Right lobe of liver (tissue), 6 donors: ENCODE measurements around the gene TIMP1. TPM values are rescaled to one million over a fixed set of nuclear protein-coding genes. Genes with fewer than 3 reads are reported as not detected.
A peak's percentile ranks its signal among the peaks of the same experiment; 100 is the strongest.

Experiments
- ATAC-seq, 4 donors: fragments of 200-7000 bp; cut with Tn5 transposase; one replicate each; pipeline ENCODE4 v1.9.1; 2020; ENCODE audit warnings: mild to moderate bottlenecking in 4 of 4, moderate library complexity in 4 of 4
- DNase-seq, 3 donors: peaks; one replicate each; pipeline ENCODE4 v3.0.0-alpha.2; 2020
- H3K27ac ChIP-seq, 3 donors: fragments of 200-600 bp; one replicate each; pipeline ENCODE4 v1.8.0; 2022
- H3K27me3 ChIP-seq, 2 donors: fragments of 200-600 bp; one replicate each; pipeline ENCODE4 v1.8.0; 2022
- H3K36me3 ChIP-seq, 4 donors: fragments of 200-600 bp; sonication (generic) in 1 of 4; one replicate each; pipeline versions ENCODE4 v1.5.1 to v1.8.0; 2017 to 2022; ENCODE audit warnings: control low read depth in 1 of 4
- H3K4me1 ChIP-seq, 4 donors: fragments of 200-600 bp; sonication (generic) in 1 of 4; one replicate each; pipeline versions ENCODE4 v1.5.1 to v1.8.0; 2017 to 2022; ENCODE audit warnings: control low read depth in 1 of 4
- H3K4me3 ChIP-seq, 3 donors: fragments of 200-600 bp; one replicate each; pipeline ENCODE4 v1.8.0; 2022
- H3K9me3 ChIP-seq, 4 donors: fragments of 200-600 bp; sonication (generic) in 1 of 4; one replicate each; pipeline versions ENCODE4 v1.5.1 to v1.8.0; 2017 to 2022; ENCODE audit warnings: control low read depth in 1 of 4
- POLR2A ChIP-seq: fragments of 450-650 bp; IDR thresholded peaks from one replicate; pipeline ENCODE4 v1.6.1; 2017; ENCODE audit warnings: antibody characterized with exemption, mild to moderate bottlenecking
- WGBS: methylation state at CpG from one replicate; pipeline ENCODE4 v1.1.6; 2018; ENCODE audit warnings: low coverage, low lambda C conversion rate; ENCODE audit not compliant: insufficient coverage; ENCODE audit errors: missing lambda C conversion rate; 5-methylcytosine and 5-hydroxymethylcytosine counted together
- intact Hi-C, 2 donors: fragments of 100-400 bp; cut with DNase I; formaldehyde crosslinking; loops; one replicate each; pipeline versions ENCODE4 v1.11.2 to v1.14.1; 2022
- total RNA-seq, 6 experiments: library from RNA; depleted of rRNA in 2 of 6; stranded (reverse); fragments of >200 nt in 2 of 6; fragmentation: NEBNext Ultra II Directional in 3 of 6; extraction: Animal tissue kit (Norgen Biotek cat#: 25700) in 3 of 6; gene quantifications; one replicate each; pipeline versions ENCODE4 v1.1.0 to v1.2.4, GENCODE V29; 2016 to 2023
- TF ChIP-seq, protein P1 (sequence below), 4 donors: fragments of 200-600 bp in 3 of 4; fragments of 450-650 bp in 1 of 4; IDR thresholded peaks; one replicate each; pipeline versions ENCODE4 v1.5.1 to v1.8.0; 2016 to 2022; ENCODE audit warnings: antibody characterized with exemption in 4 of 4, mild to moderate bottlenecking in 2 of 4
- donor health status: DM: no; HTN: yes; CAD: no.
- donor health status: DM: no; HTN: no; CAD: no.
- donor health status: DM: no; HTN: no; CAD: no.
- donor health status: DM: no; HTN: yes; CAD: no.
- donor health status: DM: no; HTN: yes; CAD: no.

Gene TIMP1
- total RNA-seq, 6 experiments from 2014 or later = 82.1 to 432 (median 143) TPM

DNA sequence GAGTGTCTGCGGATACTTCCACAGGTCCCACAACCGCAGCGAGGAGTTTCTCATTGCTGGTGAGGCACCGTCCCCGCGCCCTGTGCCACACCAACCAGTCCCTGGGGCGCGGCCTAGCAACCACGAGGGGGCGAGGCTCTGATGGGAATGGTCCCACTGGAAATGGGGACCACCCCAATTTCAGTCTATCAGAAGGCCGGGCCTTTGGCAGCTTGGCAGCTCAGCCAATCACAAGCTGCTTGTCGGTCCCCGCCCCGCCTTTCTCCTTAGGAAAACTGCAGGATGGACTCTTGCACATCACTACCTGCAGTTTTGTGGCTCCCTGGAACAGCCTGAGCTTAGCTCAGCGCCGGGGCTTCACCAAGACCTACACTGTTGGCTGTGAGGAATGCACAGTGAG, 3.0 kb downstream of the TIMP1 start:
- Histone ChIP-seq H3K36me3 (no peaks in the 10 kb centered on the region), H3K4me3 (no peak overlapping the region), H3K9me3 (no peaks in the 10 kb centered on the region), H3K4me1 (no peaks in the 10 kb centered on the region), H3K27me3 (peaks cover 0 to 7% of the 10 kb centered on the region in 2 donors), H3K27ac (no peak overlapping the region)
- TF ChIP-seq POLR2A = no peak
- TF ChIP-seq, protein P1, sequence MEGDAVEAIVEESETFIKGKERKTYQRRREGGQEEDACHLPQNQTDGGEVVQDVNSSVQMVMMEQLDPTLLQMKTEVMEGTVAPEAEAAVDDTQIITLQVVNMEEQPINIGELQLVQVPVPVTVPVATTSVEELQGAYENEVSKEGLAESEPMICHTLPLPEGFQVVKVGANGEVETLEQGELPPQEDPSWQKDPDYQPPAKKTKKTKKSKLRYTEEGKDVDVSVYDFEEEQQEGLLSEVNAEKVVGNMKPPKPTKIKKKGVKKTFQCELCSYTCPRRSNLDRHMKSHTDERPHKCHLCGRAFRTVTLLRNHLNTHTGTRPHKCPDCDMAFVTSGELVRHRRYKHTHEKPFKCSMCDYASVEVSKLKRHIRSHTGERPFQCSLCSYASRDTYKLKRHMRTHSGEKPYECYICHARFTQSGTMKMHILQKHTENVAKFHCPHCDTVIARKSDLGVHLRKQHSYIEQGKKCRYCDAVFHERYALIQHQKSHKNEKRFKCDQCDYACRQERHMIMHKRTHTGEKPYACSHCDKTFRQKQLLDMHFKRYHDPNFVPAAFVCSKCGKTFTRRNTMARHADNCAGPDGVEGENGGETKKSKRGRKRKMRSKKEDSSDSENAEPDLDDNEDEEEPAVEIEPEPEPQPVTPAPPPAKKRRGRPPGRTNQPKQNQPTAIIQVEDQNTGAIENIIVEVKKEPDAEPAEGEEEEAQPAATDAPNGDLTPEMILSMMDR (IDR thresholded peaks at IDR 0.05) = no peak
- ATAC-seq = no peak
- intact Hi-C loops = no loop called here
- DNase-seq = no peak
- WGBS = 58% methylated on average over 13 of the region's 16 CpGs

DNA sequence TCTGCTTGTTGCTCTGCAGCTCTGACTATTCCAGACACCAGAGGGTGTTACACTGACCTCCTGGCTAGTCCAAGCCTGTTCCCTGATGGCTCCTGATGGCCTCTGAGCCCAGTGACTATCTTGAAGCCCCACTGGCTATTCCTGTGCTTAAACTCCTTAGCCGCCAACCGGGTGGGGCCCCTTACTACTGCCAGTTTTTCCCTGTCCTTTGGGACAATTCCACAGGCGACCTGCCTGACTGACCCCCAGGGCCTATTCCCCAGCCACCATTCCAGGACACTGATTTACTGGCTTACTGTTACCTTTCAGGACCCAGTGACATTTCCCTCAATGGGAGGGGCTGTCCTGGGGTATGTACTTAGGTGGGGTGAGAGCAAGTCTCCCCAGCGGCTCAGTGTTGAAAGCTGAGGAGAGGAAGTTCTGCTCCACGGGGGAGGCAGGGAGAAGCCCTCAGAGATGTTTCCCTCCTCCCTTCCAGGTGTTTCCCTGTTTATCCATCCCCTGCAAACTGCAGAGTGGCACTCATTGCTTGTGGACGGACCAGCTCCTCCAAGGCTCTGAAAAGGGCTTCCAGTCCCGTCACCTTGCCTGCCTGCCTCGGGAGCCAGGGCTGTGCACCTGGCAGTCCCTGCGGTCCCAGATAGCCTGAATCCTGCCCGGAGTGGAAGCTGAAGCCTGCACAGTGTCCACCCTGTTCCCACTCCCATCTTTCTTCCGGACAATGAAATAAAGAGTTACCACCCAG, 4.0 kb downstream of the TIMP1 start:
- TF ChIP-seq POLR2A = no peak
- TF ChIP-seq, protein P1 (IDR thresholded peaks at IDR 0.05) = no peak
- DNase-seq (no peak), ATAC-seq (no peak)
- Histone ChIP-seq H3K27me3 (peaks cover 0 to 7% of the 10 kb centered on the region in 2 donors), H3K4me1 (no peaks in the 10 kb centered on the region), H3K27ac (no peak overlapping the region), H3K9me3 (no peaks in the 10 kb centered on the region), H3K36me3 (no peaks in the 10 kb centered on the region), H3K4me3 (no peak overlapping the region)
- WGBS = 55% methylated on average over 5 of the region's 11 CpGs
- intact Hi-C loops = no loop called here

DNA sequence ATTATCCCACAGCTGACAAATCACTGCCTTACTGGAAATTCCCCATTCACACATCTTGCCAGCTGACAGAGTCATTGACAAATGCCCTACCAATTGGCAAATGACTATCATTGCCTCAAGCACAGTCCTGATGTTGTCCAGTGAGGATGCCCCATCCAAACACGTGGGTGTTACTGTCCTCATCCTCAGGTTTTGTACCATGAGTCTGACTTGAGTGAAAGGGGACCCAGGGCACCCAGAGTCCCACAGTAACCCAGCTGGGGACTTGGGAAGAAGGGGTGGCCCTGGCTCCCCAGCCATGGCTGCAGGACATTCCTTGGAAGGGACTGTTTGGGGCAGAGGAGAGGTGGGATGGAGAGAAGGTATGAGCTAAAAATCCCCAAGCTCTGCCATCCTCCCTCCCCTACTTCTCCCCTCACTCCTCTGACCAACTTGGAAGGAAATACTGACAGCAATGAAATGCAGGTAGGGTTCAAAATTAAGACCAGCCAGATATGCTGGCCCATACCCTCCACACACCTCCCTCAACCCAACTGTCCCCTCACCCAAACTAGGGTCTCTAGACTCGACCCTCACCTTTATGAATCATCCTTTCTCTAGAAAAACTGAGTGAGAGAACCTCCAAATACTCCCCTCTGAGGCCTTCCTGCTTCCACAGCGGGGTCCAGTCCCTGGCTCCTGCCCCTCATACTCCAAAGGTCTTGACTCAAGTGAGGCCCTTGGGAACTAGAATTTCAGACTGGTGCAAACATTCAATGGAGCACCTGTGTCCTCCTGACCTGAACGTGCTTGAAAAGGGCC, 5.1 kb downstream of the TIMP1 start:
- intact Hi-C loops = no loop called here

DNA sequence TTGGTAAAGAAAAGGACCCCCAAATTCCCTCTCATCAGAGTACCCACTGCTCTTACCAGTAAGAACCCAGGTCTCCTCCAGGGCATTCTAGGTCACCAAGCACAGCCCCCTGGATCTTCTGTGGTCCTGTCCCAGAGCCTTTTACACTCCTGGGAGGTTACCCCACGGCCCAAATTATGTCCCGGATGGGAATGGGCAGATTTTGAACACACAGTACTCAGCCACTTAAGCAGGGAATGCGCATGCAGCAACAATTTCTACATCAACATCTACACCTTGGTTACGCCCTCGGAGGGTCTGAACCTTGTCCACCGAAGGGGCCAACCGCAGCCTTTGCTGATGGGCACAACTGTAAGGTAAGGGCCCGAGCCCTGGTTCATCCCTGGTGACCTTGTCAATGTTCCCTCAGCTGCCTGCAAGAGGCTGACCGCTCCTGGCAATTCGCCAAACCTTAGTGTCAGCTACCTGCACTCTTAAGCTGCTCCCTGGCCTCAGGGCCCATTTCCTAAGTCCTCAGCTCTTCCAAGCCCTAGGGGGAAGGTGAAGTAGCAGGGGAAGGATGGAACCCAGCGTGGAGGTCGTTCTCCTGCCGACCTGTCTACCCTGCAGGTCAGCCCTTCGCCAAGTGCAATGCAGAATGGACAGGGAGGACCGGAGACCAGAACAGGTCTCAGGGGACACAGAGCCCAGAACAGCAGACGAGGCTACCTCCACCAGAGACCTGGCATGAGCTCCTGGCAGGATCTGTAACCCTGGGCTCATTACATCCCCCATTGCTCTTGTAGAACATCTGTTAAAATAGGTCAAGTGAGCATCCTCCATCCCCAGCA, 5.9 kb downstream of the TIMP1 start:
- DNase-seq (no peak), ATAC-seq (no peak)
- Histone ChIP-seq H3K36me3 (no peaks in the 10 kb centered on the region), H3K9me3 (no peaks in the 10 kb centered on the region), H3K27ac (no peak overlapping the region), H3K4me1 (no peaks in the 10 kb centered on the region), H3K4me3 (no peak overlapping the region), H3K27me3 (no peaks in the 10 kb centered on the region)
- intact Hi-C loops = no loop called here
- whole genome bisulfite sequencing = 54% methylated on average over 2 of the region's 16 CpGs
- no peak for TF ChIP-seq POLR2A
- TF ChIP-seq, protein P1 (IDR thresholded peaks at IDR 0.05) = no peak

More for the DNA sequence above, 5.1 kb downstream of the TIMP1 start:
- Histone ChIP-seq H3K4me3 (no peak overlapping the region), H3K27me3 (no peaks in the 10 kb centered on the region), H3K27ac (no peak overlapping the region), H3K36me3 (no peaks in the 10 kb centered on the region), H3K4me1 (no peaks in the 10 kb centered on the region), H3K9me3 (no peaks in the 10 kb centered on the region)
- DNase-seq = no peak
- 35% methylated on average over 4 of the region's 4 CpGs for WGBS
- no peak for TF ChIP-seq POLR2A
- TF ChIP-seq, protein P1 (IDR thresholded peaks at IDR 0.05) = no peak
- peak in 2 of 4 donors; percentile 19 to 50 for ATAC-seq
